ENCODE data around the gene ARL17A. TPM values are rescaled to one million over a fixed set of nuclear protein-coding genes. Genes with fewer than 3 reads are reported as not detected.
"Not testable (repeated sequence)": the region's sequence is repeated elsewhere in the genome, so short reads cannot be mapped to it uniquely, and the experiment has no call there.

ARL17A gene
- 10 to 100 TPM in 1 of 6 experiments, 1 to 10 TPM in 5; 7.7 to 10.4 (median 8.2) TPM for total RNA-seq (2021; fragmentation: NEBNext Ultra II Directional; extraction: Animal tissue kit (Norgen Biotek cat#: 25700))
- long read RNA-seq, transcript ARL17A-202 (4 exons, 3,945 nt): major isoform, 5 of 12 reads
- long read RNA-seq, partial matches to known transcripts: 0 of 12 reads
- long read RNA-seq, other reads (novel, unspliced or antisense): 7 of 12 reads

DNA sequence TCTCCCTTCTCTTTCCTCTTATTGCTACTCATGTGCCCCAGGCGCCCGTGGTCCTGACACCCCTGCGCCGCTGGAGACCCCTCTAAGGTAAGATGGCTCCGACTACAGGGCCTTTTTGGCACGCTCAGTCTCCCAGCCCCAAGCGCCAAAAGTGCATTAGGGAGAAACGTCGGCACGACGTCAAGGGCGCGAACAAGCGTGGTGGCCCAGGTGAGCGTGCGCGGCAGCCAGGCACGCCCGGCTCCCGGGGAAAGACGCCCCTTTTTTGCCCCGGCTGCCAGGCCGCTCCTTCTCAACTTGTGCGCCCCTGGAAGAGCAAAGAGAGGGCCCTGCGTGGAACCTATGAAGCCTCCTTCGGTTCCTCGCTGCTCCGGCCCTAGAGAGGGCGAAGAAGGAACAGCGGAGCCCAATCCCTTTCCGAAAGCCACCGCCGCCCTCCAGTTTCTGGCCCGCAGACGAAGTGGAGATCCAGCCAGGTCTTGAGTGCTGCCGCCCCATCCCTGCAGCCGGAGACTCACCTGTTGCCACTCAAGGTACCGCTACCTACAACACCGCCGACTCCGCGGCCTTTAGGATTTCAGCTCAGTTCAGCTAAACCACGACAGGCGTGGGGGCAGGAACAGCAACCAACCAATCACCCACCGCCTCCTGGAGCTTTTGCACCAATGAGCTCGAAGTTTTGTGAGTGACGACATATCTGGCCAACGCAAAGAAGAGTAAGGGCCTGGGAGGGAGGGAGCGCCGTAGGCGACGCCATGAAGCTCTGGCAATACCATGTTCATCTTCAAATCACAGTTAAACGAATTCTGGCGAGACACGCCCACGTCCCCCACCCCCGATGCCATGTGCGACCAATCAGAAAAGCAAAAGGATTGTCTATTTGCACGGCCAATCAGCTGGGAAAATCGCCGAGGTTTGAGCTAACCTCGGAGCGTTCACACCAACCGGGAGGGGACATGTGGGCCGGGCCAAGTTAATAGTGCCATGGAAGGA, at the start of gene ARL17A:
ARL17A (minus strand) TSS at position 609 of the 993 bp plus-strand sequence. CDS start 3,369 bp downstream, outside the sequence.
- not testable (repeated sequence) for H3K27ac Mint-ChIP-seq, H3K4me3 Mint-ChIP-seq

DNA sequence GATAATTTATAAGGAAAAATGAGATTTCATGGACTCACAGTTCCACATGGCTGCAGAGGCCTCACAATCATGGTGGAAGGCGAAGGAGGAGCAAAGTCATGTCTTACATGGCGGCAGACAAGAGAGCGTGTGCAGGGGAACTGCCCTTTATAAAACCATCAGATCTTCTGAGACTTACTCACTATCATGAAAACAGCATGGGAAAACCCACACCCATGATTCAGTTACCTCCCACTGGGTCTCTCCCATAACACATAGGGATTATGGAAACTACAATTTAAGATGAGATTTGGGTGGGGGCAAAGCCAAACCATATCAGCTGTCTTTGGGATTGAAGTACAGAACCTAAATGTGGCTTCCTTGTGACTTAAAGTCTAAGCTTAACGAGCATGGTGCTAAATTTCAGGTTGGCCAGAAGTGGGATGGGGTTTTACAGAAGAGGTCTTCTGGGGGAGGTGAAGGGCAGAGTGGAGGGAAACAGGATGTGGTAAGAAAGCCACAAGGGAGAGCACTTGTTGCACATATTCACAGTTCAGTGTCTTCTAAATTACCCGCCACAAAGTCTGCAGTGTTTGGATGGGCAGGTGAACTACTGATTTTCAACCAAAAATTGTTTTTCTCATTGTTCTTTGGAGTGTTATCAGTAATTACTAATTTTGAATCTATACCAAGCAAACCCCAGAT, 49.4 kb upstream of the ARL17A start:
- H3K4me1 Mint-ChIP-seq (ENCODE audit: low read depth); H3K36me3 Mint-ChIP-seq (ENCODE audit: low read depth); H3K9me3 Mint-ChIP-seq; DNase-seq; H3K27me3 Mint-ChIP-seq (ENCODE audit: insufficient read depth); H3K27ac Mint-ChIP-seq; H3K4me3 Mint-ChIP-seq: not testable (repeated sequence)

More for the DNA sequence above, at the start of gene ARL17A:
- peak; percentile 90 for DNase-seq
- not testable (repeated sequence) for H3K9me3 Mint-ChIP-seq; H3K27me3 Mint-ChIP-seq (ENCODE audit: insufficient read depth); H3K4me1 Mint-ChIP-seq (ENCODE audit: low read depth); H3K36me3 Mint-ChIP-seq (ENCODE audit: low read depth)

DNA sequence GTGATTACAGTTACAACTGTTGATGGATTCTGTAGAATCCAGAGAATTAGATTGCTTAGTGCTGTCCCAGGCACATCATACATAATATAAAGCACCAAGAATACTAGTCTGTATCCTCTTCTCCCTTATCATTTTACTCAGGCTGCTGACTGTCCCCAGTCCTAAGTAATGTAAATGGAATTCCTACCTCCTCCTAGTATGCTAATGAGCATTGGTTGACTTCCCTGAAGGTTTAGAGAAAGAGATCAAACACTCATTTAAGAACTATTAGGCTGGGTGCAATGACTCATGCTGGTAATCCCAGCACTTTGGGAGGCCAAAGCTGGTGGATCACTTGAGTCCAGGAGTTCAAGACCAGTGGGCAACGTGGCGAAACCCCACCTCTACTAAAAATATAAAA, 48.0 kb upstream of the ARL17A start:
- H3K36me3 Mint-ChIP-seq (ENCODE audit: low read depth); H3K27ac Mint-ChIP-seq; H3K4me3 Mint-ChIP-seq; H3K27me3 Mint-ChIP-seq (ENCODE audit: insufficient read depth); H3K9me3 Mint-ChIP-seq; H3K4me1 Mint-ChIP-seq (ENCODE audit: low read depth): not testable (repeated sequence)
- DNase-seq: peak; percentile 70

DNA sequence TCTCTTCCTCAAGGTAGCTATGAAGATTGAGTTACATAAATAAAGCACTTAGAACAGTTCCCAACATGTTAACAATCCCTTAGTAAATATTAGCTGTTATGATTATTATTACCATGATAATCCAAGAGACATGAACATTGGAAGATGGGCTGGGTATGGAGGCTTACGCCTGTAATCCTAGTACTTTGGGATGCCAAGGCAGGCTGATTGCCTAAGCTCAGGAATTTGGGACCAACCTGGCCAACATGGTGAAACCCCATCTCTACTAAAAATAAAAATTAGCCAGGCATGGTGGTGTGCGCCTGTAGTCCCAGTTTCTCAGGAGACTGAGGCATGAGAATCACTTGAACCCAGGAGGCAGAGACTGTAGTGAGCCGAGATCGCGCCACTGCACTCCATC, 45.2 kb upstream of the ARL17A start:
- not testable (repeated sequence) for DNase-seq; H3K4me3 Mint-ChIP-seq; H3K27me3 Mint-ChIP-seq (ENCODE audit: insufficient read depth); H3K9me3 Mint-ChIP-seq; H3K27ac Mint-ChIP-seq; H3K4me1 Mint-ChIP-seq (ENCODE audit: low read depth); H3K36me3 Mint-ChIP-seq (ENCODE audit: low read depth)

DNA sequence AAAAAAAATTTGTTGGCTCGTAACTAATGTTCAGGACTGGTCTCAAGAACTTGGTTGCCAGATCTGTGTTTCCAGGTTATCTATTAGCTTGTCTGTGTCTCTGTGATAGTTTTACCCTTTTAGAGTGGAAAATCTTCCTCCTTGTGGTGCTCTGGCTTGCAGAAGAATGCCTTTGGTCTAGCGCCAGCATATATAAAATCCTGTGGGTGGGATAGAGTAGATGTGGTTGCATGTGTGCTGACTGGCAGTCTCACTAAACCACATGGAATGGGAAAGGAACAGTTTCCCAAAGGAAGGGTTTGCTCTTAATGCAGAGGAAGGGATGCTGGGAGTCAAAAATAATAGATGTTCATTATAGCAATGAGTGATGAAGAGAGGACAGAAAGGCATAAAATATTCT, 44.3 kb upstream of the ARL17A start:
- not testable (repeated sequence) for DNase-seq; H3K27me3 Mint-ChIP-seq (ENCODE audit: insufficient read depth); H3K9me3 Mint-ChIP-seq; H3K4me3 Mint-ChIP-seq; H3K27ac Mint-ChIP-seq; H3K36me3 Mint-ChIP-seq (ENCODE audit: low read depth); H3K4me1 Mint-ChIP-seq (ENCODE audit: low read depth)

DNA sequence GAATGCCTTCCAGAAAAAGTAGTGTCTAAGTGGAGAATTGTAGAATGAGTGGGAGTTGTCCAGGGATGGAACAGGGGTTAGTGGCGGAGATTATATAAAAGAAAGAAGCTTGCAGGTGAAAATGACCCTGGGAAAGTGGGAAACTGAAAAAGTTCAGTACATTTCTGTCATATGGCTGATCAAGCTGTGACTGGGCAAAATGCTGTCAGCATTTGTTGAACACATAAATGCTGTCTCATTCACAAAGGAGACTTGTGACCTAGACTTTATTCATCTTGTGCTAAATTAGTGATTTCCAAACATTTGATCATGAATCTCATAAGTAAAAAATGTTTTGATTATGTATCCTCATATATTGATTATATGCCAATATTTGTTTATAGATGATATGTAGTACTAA, 39.5 kb upstream of the ARL17A start:
- not testable (repeated sequence) for H3K27me3 Mint-ChIP-seq (ENCODE audit: insufficient read depth); H3K36me3 Mint-ChIP-seq (ENCODE audit: low read depth); H3K4me1 Mint-ChIP-seq (ENCODE audit: low read depth); H3K4me3 Mint-ChIP-seq; H3K27ac Mint-ChIP-seq; H3K9me3 Mint-ChIP-seq; DNase-seq

DNA sequence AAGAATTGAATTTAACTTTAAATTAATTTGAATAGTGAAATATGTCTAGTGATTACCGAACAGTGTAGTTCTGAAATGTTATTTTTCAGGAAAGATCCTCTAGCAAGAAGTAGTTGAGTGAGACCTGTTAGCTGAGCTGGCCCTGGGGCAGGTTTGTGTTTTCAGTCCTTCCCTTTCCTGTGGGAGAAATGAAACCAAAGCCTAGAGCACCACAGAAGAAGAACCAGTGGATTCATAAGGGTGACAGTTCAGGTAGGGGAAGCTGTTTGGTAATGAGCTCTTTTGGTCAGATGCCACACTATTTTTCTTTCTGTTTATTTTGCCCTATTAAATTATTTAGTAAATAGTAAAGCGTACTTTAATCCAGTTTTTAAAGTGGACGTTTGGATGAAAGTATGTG, 37.6 kb upstream of the ARL17A start:
- H3K4me3 Mint-ChIP-seq; DNase-seq; H3K27me3 Mint-ChIP-seq (ENCODE audit: insufficient read depth); H3K27ac Mint-ChIP-seq; H3K9me3 Mint-ChIP-seq; H3K36me3 Mint-ChIP-seq (ENCODE audit: low read depth); H3K4me1 Mint-ChIP-seq (ENCODE audit: low read depth): not testable (repeated sequence)

DNA sequence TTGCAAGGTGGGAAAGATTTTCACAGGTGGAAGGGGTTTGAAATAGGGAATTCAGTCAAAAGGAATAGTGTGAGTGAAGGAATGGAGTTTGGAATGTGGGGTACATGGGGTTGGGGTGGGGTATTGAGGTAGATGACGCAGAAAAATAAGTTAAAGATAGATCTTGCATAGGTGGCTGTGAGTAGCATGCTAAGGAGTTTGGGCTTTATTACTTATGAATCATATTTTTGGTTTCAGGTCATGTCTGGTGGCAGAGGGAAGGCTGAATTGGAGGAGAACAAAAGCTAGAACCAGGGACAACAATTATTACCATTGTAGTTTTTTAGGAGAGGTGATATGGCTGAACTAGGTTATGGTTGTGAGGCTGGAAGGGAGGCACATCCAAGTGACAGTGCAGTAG, 34.4 kb upstream of the ARL17A start:
- H3K4me1 Mint-ChIP-seq (ENCODE audit: low read depth); DNase-seq; H3K36me3 Mint-ChIP-seq (ENCODE audit: low read depth): not testable (repeated sequence)

DNA sequence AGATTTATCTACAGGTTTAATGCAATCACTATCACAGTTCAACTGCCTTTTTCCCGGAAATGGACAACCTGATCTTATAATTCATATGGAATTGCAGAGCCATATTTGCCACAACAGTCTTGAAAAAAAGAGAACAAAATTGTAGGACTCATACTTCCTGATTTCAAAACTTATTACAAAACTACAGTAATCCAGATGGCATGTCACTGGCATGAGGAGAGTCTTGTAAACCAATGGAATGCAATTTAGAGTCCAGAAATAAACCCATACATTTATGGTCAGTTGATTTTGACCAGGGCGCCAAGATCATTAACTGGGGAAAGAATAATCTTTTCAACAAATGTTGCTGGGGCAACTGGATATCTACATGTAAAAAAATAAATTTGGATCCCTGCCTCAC, 31.8 kb upstream of the ARL17A start:
- H3K27ac Mint-ChIP-seq; H3K4me3 Mint-ChIP-seq; DNase-seq; H3K4me1 Mint-ChIP-seq (ENCODE audit: low read depth); H3K27me3 Mint-ChIP-seq (ENCODE audit: insufficient read depth); H3K9me3 Mint-ChIP-seq; H3K36me3 Mint-ChIP-seq (ENCODE audit: low read depth): not testable (repeated sequence)

More for the DNA sequence above, 34.4 kb upstream of the ARL17A start:
- H3K27ac Mint-ChIP-seq; H3K27me3 Mint-ChIP-seq (ENCODE audit: insufficient read depth); H3K4me3 Mint-ChIP-seq; H3K9me3 Mint-ChIP-seq: not testable (repeated sequence)

DNA sequence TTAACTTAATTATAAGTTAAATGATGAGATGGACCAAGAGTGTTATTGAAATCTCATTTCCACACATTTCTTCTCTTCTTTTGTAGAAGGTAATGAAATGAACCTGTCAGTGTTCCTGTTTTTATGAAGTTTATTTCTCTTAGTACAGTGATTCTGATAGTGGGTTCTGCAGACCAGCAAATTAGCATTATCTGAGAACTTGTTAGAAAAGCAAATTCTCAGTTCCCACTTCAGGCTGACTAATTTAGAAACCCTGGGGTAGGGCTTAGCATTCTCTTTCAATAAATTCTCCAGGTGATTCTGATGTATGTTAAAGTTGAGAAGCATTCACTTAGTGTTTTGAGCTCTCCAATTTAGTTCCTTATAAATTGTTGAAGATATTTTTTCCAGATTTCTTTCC, 23.6 kb upstream of the ARL17A start:
- DNase-seq; H3K4me1 Mint-ChIP-seq (ENCODE audit: low read depth); H3K9me3 Mint-ChIP-seq; H3K36me3 Mint-ChIP-seq (ENCODE audit: low read depth); H3K27me3 Mint-ChIP-seq (ENCODE audit: insufficient read depth); H3K4me3 Mint-ChIP-seq; H3K27ac Mint-ChIP-seq: not testable (repeated sequence)

DNA sequence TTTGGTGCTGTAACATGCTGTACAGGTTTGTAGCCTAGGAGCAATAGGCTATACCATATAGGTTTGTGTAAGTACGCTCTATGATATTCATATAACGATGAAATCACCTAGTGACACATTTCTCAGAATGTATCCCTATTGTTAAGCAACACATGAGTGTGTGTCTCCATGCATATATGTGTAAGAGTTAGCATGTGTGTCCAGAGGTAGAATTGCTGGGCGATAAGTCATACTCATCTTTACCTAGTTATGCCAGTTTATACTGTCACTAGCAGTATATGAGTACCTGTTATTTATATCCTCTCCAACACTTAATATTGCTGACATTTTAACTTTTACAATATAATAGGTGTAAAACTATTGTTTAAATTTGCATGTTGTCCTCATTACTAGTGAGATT, 21.3 kb upstream of the ARL17A start:
- not testable (repeated sequence) for H3K27me3 Mint-ChIP-seq (ENCODE audit: insufficient read depth); H3K4me1 Mint-ChIP-seq (ENCODE audit: low read depth); H3K27ac Mint-ChIP-seq; DNase-seq; H3K4me3 Mint-ChIP-seq; H3K9me3 Mint-ChIP-seq; H3K36me3 Mint-ChIP-seq (ENCODE audit: low read depth)

DNA sequence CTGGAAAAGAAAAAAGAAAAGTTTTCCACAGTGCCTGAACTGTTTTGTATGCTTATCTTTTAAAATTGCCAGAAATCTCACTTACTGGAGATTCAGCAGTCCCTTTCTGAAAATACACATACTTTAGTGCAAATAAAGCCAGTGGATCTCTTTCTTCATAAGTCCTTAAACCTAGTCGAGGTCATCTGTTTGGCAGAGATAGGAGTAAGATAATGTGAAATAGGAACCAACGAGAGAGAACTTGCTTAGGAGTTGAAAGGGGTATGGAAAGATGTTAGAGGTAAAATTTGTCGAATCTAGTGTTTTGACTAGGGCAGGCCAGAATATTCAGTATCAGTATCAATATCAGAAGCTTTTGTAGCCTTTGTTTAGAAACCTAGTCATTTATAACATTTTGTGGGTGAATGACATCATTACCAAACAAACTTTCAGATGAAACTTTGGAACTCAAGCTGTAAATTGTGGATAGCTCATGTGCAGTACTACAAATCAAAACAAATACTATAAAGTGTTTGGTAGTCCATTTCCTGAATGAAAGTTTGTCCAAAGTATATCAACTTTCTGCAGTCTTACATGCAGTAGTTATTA, 18.9 kb upstream of the ARL17A start:
- H3K27ac Mint-ChIP-seq: not testable (repeated sequence)

DNA sequence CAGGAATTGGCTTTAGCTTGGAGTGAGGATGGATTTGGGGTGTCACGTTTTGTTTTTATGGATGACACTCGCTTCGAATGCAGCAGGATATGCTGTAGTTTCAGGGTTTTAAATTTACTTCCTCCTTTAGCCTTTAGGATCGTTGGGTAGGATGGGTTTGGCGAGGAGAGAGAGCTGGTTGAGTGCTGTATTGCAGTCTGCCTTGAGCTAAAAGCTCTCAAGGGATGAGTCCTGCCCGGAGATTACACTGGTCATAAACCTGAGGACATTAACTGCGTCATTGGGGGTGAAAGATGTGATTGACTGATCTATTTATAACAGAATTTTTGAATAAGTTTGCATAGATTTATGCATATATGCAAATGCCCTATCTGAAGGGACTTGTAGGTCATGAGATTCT, 11.8 kb upstream of the ARL17A start:
- H3K36me3 Mint-ChIP-seq (ENCODE audit: low read depth); H3K4me1 Mint-ChIP-seq (ENCODE audit: low read depth); H3K27ac Mint-ChIP-seq; DNase-seq; H3K4me3 Mint-ChIP-seq; H3K27me3 Mint-ChIP-seq (ENCODE audit: insufficient read depth); H3K9me3 Mint-ChIP-seq: not testable (repeated sequence)

More for the DNA sequence above, 18.9 kb upstream of the ARL17A start:
- H3K4me1 Mint-ChIP-seq (ENCODE audit: low read depth); DNase-seq; H3K9me3 Mint-ChIP-seq; H3K27me3 Mint-ChIP-seq (ENCODE audit: insufficient read depth); H3K36me3 Mint-ChIP-seq (ENCODE audit: low read depth); H3K4me3 Mint-ChIP-seq: not testable (repeated sequence)
